CD4-positive, alpha-beta T cell treated with Interleukin-15 for 1 hour (primary cell): ENCODE data around the gene NUDT22.
A peak's percentile ranks its signal among the peaks of the same experiment; 100 is the strongest.

Experiments
- DNase-seq: peaks from one replicate; pipeline ENCODE4 v3.0.0-alpha.2; 2020

Gene NUDT22

GRCh38 chr11:64225608-64226506 is at the start of gene NUDT22, which contains the start of gene TRPT1:
NUDT22 (plus strand) TSS chr11:64226274; CDS start chr11:64226653, 379 bp downstream.
TRPT1 (minus strand) TSS chr11:64226186; CDS start chr11:64225860, 326 bp downstream.
- DNase-seq: peak; percentile 85

GRCh38 chr11:64176751-64177150 is 49.3 kb upstream of the NUDT22 start:
- no peak for DNase-seq

GRCh38 chr11:64178203-64178602 is 47.9 kb upstream of the NUDT22 start:
- DNase-seq: no peak

- DNase-seq: no peak
Observed at GRCh38 chr11:64178951-64179639, 47.0 kb upstream of the NUDT22 start.

GRCh38 chr11:64180891-64181290 is 45.2 kb upstream of the NUDT22 start:
- no peak for DNase-seq

GRCh38 chr11:64181506-64182411 is 44.3 kb upstream of the NUDT22 start:
- peak; percentile 71 for DNase-seq

GRCh38 chr11:64183890-64184289 is 42.2 kb upstream of the NUDT22 start:
- DNase-seq: no peak

- no peak for DNase-seq
Observed at GRCh38 chr11:64185175-64185692, 40.8 kb upstream of the NUDT22 start.

- peak; percentile 100 for DNase-seq
Observed at GRCh38 chr11:64185693-64186491, 40.2 kb upstream of the NUDT22 start, which contains the start of gene STIP1. STIP1 (plus strand) TSS chr11:64186171; CDS start chr11:64186262, 91 bp downstream.

- DNase-seq: peak; percentile 52
Observed at GRCh38 chr11:64186492-64187165, 39.4 kb upstream of the NUDT22 start.

GRCh38 chr11:64192434-64192833 is 33.6 kb upstream of the NUDT22 start:
- DNase-seq: no peak

- no peak for DNase-seq
Observed at GRCh38 chr11:64196626-64197025, 29.4 kb upstream of the NUDT22 start.

GRCh38 chr11:64198511-64198910 is 27.6 kb upstream of the NUDT22 start:
- no peak for DNase-seq

GRCh38 chr11:64201543-64201942 is 24.5 kb upstream of the NUDT22 start:
- DNase-seq: no peak

GRCh38 chr11:64202992-64203391 is 23.1 kb upstream of the NUDT22 start:
- DNase-seq: no peak

GRCh38 chr11:64203421-64204079 is 22.5 kb upstream of the NUDT22 start:
- DNase-seq: no peak

GRCh38 chr11:64204080-64204440 is 22.0 kb upstream of the NUDT22 start:
- DNase-seq: no peak

GRCh38 chr11:64204464-64204989 is 21.5 kb upstream of the NUDT22 start:
- peak; percentile 86 for DNase-seq

GRCh38 chr11:64206457-64207255 is 19.4 kb upstream of the NUDT22 start, which contains the start of gene FERMT3:
FERMT3 (plus strand) TSS chr11:64206721; CDS start chr11:64207365, 644 bp downstream.
- DNase-seq: peak; percentile 76
